ENCODE results near the gene IRF2BP1.
"Not testable (repeated sequence)": the region's sequence is repeated elsewhere in the genome, so short reads cannot be mapped to it uniquely, and the experiment has no call there.

The IRF2BP1 gene

DNA sequence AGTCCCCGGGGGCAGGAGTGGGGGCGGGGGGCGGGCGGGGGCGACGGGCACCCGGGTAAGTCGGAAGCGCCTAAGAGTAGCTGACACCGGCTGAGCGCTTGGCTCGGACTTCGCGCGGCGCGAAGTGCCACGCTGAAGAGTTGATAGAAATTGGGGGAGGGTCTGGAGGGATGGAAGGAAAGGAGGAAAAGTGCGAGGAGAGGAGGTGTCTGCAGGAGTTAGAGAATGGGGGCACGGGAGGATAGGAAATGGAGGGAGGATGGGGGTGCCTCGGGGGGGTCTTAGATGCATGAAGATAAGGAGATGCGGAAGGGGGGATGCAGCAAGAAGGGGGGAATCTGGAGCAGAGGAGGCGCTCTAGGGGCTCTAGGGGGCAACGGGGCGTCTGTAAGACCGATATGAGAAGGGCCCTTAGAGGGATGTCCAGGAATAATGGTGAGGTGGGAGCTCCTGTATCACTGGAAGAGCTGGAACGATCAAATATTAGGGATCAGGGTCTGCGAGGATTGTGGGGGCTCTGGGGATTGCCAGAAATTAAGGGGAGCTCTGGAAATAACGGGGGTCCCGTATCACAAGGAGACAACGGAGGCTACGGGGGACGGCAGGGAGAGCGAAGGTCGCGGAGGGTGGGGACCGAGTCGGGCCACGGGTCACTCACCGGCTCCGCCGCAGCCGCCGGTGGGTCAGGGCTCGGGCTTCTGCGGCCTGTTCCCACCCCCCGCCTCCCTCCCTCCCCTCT is 16.1 kb upstream of the IRF2BP1 start, which contains the start of gene MYPOP:
MYPOP (minus strand) TSS at position 702 of the 739 bp plus-strand sequence. CDS start 840 bp downstream, outside the sequence.
- no peak for DNase-seq

DNA sequence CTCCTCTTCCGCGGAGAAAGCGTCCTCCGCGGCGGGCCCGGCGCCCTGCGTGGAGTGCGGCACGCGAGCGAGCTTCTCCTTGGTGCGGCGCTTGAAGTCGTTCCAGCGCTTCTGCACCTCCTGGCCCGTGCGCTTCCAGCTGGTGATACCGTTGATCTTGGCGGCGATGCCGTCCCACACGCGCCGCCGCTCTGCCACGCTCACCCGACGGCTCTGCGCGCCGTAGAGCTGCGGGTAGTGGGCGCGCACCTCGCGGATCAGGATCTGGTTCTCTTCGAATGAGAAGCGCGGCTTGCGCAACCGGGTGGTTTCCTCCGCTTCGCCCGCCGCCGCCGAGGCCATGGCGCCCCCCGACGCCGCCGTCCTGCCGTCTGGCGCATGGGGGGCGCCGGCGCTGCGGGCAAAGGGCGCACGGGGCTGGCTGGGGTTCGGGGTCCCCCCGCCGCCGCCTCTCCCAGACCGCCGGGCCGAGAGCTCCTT is 15.5 kb upstream of the IRF2BP1 start:
- DNase-seq = no peak

GRCh38 chr19:45900738-45901431 is 14.9 kb upstream of the IRF2BP1 start:
- no peak for DNase-seq

GRCh38 chr19:45899919-45900589 is 14.1 kb upstream of the IRF2BP1 start:
- no peak for DNase-seq

GRCh38 chr19:45899253-45899652 is 13.3 kb upstream of the IRF2BP1 start:
- DNase-seq = no peak

DNA sequence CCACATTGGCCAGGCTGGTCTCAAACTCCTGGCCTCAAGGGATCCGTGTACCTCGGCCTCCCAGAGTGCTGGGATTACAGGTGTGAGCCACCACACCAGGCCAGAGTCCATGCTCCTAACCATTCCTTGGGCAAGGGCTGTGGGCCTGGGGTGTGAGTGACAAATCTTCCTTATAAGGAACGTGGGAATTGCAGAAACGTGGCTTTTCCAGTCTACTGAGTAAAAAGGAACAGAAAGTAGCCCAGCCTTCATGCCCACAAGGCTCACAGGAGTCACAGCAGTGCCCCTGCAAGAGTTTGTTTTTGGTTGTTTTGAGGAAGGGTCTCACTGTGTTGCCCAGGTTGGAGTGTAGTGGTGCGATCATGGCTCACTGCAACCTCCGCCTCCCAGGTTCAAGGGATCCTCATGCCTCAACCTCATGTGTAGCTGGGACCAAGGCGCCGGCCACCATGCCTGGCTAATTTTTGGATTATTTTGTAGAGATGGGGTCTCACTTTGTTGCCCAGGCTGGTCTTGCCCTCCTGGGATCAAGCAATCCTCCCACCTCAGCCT is 11.4 kb upstream of the IRF2BP1 start:
- DNase-seq = no peak

GRCh38 chr19:45895983-45896599 is 10.2 kb upstream of the IRF2BP1 start:
- DNase-seq = not testable (repeated sequence)

GRCh38 chr19:45895519-45895972 is 9.6 kb upstream of the IRF2BP1 start:
- DNase-seq = no peak

GRCh38 chr19:45890877-45891276 is 4.9 kb upstream of the IRF2BP1 start:
- DNase-seq = no peak

DNA sequence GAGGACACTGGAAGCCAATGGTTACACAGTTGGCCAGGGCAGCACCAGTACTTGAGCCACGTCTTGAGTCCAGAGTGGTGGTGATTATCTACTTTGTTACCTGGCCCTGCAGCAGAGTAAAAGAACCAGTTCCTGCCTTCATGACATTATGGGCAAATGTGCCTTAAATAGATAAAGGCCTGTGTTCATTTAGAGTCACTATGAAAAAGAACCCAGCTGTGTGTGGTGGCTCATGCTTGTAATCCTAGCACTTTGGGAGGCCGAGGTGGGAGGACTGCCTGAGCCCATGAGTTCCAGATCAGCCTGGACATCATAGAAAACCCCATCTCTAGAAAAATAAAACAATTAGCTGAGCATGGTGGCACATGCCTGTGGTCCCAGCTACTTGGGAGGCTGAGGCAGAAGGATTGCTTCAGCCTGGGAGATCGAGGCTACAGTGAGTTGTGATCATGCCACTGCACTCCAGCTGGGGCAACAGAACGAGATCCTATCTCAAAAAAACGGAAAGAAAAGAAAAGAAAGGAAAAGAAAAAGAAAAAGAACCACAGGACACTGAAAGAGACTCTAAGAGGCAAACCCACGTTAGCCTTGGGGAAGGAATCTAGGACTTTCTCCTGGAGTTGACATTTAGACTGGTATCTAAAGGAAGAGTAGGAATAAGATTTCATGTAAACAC is 3.4 kb upstream of the IRF2BP1 start:
- no peak for DNase-seq

DNA sequence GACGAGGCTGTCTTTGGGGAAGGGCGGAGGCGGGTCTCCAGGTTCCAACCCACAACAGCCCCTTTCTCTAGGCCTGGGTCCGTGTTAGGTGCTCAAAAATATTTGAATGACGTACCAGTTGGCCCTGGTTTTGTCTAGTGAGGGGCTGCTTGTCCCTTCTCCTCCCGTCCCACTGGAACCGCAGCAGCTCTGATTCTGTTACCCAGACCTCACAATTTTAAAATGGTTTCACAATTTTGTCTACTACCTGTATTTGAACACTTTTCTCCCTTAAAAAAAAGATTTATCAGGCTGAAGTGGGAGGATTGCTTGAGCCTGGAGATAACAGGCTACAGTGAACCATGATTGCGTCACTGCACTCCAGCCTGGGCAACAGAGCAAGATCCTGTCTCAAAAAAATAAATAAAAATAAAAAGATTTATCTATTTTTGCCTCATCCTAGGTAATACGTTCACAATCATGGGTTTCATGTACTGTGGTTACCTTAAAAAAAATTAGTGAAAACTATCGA is 1.3 kb upstream of the IRF2BP1 start:
- DNase-seq = no peak

- peak; percentile 87 for DNase-seq
Observed at GRCh38 chr19:45886427-45887199, 672 bp upstream of the IRF2BP1 start.

DNA sequence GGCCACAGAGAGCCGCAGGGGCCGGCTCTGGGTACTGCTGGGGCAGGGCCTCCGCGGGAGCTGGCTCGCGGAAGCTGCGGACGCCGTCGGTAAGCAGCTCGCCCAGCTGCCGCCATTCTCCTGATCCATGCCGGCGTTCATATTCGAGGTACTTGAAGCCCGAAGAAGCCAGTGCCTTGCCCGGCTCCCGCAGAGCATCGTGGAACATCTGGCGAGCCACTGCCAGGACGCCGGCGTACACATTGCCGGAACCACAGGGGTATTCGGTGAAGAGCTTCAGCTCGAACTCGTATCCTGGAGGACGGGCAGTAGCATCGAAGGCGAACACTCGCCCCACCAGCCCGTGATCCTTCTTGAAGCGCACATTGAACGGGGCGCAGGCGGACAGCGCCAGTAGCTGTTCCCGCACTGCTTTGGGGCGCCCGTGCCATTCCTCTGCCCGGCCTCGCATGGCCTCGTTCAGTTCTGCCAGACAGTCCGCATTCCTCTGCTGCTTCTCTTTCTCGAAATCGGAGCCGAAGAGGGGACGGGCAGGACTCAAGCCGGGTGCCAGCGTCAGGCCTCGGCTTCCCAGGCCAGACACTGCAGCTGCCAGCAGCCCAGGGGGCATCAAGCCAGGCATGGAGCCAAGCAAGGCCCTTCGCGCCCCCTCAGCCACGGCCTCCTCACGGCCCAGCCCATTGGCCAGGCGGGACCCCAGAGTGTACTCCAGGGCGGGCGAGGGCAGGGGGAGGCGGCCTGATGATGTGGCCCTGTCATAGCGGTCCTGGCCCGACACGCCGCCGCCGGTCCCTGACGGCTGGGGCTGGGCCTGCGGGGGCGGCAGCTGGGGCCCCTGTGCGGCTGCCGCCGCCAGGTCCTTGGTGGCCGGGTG is 1.0 kb downstream of the IRF2BP1 start:
- no peak for DNase-seq

- no peak for DNase-seq
Observed at GRCh38 chr19:45883881-45884681, 1.9 kb downstream of the IRF2BP1 start.

DNA sequence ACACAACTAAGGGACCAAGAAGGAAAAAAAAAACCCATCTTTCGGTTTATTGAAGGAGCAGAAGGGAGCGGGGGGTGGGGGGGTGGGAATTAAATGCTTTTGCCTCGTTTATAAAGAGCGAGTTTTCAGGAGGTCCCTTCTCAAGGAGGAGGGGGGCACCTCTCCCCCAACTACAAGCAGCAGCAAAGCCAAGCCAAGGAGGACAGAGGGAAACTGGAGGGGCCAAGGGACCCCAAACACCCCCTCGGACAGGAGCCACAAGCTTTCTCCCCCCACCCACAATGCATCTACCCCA is 2.4 kb downstream of the IRF2BP1 start:
- no peak for DNase-seq

- peak; percentile 84 for DNase-seq
Observed at GRCh38 chr19:45882652-45883585, 3.0 kb downstream of the IRF2BP1 start.

DNA sequence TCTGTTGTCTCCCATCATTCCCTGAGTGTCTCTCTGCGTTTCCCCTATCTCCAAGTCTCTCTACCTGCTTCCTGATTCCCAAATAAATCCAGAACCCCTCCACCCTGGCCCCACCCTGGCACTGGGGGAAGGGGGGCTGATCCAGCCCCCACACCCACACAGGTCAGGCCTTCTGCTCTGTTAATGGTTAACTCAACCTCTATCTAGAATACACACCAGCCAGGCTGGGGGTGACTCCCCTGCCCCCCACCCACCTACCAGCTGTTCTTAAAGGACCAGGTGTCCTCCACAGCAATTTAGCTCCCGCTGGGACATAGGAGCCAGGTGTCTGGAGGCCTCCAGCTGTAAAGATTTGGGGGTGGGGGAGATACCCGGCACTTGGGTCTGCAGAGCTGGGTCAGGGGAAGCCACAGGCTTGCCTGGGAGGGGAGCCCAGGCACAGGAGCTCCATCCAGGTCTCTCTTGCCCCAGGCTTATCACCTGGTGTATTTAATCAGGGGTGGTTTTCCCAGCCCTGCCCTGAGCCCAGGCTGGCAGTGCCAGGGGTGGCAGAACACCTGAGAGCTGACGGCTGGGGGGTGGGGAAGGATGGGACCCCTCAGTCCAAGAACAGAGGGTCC is 3.9 kb downstream of the IRF2BP1 start:
- no peak for DNase-seq
